NCI-H1436 treated with DMSO at 0.1 percent for 48 hours (cell line): Measurements from ENCODE around the gene TTC33.
"Not testable (repeated sequence)": the region's sequence is repeated elsewhere in the genome, so short reads cannot be mapped to it uniquely, and the experiment has no call there.

Source experiments
- DNase-seq: peaks from one replicate; lab custom pipeline; 2025; lab: John Stamatoyannopoulos, UW

TTC33 gene

DNA sequence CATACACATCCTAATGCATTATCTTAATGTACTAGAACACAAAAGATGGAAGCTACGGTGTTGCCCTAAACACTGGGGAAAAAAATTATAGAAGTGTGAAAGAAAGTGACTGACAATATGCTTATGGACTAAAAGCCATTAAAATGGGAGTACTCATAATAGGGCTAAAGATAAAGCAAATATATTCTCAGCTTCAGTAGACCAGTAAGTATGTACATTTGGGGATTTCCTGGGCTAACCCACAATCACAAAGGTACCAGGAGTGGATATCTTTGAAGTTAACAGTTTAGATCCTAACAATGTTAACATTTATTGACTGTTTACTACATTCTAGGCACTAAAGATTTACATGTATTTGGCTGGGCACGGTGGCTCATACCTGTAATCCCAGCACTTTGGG lies 39.2 kb downstream of the TTC33 start:
- no peak for DNase-seq

DNA sequence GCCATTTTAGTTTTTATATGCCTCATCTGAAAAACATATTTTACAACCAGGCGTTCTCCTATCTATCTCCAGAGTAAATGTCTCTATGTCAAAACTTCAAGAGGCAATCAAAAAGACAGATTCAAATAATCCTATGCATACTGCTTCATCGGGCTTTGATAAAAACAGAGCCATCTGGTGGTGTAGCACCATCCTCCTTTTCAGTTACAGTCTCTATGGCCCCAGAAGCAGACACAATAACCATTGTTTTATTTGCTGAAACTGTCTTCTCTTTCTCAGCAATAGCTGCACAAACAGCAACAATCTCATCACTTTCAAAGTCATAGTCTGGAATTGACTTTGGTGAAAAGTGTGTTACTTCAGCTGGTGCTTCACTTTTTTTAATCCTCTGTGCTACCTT lies 39.8 kb downstream of the TTC33 start:
- no peak for DNase-seq

DNA sequence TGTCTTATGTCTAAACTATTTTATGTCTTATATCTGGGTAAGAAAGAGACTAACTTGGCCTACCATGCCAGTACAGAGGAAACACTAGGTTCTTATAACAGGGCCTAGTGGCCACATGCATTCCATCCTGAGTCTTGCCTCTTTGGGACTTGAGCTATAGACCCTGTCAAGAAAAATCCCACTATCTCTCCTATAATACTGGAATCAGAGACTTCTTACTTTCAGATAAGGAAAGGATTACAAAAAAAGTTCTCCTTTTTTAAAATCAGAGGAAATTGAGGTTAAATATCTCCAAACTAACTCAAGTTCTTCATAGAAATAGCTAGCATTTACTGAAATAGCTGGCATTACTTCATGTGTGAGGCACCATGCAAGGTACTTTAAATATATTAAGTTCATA lies 41.8 kb downstream of the TTC33 start:
- no peak for DNase-seq

DNA sequence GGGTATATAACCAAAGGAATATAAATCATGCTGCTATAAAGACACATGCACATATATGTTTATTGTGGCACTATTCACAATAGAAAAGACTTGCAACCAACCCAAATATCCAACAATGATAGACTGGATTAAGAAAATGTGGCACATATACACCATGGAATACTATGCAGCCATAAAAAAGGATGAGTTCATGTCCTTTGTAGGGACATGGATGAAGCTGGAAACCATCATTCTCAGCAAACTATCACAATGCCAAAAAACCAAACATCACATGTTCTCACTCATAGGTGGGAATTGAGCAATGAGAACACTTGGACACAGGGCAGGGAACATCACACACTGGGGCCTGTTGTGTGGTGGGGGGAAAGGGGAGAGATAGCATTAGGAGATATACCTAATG lies 45.2 kb downstream of the TTC33 start:
- not testable (repeated sequence) for DNase-seq

DNA sequence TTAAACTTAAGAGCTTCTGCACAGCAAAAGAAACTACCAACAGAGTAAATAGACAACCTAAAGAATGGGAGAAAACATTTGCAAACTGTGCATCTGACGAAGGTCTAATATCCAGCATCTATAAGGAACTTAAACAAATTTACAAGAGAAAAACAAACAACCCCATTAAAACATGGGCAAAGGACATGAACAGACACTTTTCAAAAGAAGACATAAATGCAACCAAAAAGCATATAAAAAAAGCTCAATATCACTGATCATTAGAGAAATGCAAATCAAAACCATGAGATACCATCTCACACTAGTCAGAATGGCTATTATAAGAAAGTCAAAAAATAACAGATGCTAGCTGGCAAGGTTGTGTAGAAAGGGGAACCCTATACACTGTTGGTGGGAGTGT lies 50.3 kb downstream of the TTC33 start:
- not testable (repeated sequence) for DNase-seq

DNA sequence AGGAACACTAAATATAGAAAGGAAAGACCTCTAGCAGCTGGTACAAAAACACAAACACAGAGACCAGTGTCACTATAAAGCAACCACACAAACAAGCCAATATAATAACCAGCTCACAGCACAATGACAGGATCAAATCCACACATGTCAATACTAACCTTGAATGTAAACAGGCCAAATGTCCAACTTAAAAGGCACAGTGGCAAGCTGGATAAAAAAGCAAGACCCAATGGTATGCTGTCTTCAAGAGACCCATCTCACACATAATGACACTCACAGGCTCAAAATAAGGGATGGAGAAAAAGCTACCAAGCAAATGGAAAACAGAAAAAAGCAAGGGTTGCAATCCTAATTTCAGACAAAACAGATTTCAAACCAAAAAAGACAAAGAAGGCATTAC lies 53.7 kb downstream of the TTC33 start:
- not testable (repeated sequence) for DNase-seq

DNA sequence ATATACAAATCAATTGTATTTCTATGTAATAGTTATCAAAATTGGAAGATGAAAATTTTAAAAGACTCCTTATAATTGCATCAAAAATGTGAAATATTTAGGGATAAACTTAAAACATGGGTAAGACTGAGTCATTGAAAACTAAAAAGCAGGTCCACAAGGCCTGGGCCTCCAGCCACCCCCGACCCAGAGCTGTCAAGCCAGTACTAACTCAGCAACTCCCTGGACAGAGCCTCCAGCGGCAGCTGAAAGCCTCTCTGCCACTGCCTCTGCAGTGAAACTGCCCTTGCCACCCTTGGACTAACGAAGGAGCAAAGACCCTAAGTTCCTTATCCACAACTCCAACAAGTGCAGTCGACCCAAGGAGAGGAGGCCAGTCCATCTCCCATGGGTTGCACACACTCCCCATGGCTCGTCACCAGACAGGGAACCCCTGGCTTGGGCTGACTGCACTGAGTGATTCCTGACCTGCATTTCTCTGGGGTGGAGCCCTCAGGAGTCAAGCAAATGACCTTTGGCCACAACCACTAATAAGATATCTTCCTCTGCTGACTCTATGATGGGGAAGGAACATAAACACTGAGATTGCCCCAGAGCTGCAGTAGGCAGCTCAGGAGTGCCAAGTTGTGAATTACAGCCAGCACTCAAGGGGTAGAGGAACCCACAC lies 55.5 kb downstream of the TTC33 start:
- no peak for DNase-seq

DNA sequence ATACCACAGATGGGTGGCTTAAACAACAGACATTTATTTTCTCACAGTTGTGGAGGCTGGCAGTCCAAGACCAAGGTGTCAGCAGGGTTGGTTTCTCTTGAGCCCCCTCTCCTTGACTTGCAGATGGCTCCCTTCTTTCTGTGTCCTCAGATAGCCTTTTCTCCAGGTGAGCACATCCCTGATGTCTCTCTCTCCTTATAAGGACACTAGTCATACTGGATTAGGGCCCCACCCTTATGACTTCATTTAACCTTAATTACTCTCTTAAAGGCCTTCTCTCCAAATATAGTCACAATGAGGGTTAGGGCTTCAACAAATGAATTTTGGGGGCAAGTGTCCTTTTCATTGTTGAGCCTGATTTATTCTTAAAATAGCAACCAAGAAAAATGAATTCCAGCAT lies 61.3 kb downstream of the TTC33 start:
- DNase-seq: no peak

DNA sequence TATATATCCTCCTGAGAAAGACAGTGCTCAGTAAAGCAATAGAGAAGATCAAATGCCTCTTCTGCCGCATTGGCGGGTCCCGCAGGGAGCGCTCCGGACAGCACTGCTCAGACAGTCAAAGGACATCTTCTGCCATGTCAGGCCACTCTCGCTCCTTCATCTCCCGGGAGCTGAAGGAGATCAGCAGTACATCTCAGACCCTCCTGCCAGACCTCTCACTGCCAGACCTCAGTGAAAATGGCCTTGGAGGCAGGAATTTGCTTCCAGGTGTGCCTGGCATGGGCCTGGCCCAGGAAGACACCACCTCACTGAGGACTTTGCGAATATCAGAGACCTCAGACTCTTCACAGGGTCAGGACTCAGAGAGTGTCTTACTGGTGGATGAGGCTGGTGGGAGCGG lies 63.9 kb downstream of the TTC33 start:
- no peak for DNase-seq

DNA sequence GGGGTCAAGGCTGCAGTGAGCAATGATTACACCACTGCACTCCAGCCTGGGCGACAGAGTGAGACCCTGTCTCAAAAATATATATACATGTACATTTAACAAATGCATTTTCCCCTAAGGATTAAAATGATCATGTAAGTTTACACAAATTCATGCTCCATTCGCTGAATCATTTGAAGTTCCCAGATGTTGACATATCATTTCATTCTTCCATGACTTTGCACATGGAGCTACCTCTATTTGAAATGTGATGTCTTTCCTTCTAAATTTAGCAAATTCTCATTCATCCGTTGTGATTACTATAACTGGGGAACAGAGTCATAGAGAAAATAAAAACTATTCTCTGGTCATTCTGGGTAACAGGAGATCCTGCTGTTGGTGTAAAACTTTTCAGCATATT lies 65.5 kb downstream of the TTC33 start:
- DNase-seq: no peak

DNA sequence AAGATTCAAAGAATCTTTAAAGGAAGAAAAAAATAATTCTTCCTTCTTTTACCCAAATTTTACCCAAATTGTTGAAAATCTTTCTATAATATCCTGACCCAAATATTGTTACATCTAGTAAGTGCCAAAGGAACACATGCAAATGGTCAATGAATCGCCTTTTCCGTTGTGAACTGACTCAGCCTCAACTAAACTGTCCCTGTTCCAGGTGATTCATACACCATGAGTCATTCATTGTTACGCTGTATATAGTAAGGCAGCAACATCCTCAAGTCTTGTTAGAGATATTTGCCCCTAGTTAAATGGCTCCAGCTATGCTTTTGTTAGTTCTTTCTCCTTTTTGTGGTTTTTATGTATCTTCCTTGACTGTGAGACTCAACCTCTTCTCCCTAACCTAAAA lies 66.3 kb downstream of the TTC33 start:
- DNase-seq: no peak

DNA sequence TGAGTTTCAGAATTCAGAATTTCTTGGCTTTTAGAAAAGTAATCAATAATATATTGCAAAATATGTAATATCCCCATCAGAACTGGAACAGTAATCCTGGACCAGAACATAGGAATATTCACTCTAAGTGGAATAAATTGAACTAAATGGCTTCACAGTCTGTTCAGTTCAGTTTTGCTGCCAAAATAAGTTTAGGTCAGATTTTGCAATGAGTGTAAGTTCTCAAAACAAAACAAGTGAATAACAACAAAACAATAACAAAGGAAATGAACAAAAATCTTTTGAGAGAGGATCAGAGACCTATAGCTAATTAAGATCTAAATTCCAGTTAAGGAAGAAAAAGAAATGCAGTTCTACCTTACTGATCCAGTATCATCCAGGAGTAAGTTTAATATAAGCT lies 66.8 kb downstream of the TTC33 start:
- DNase-seq: no peak

DNA sequence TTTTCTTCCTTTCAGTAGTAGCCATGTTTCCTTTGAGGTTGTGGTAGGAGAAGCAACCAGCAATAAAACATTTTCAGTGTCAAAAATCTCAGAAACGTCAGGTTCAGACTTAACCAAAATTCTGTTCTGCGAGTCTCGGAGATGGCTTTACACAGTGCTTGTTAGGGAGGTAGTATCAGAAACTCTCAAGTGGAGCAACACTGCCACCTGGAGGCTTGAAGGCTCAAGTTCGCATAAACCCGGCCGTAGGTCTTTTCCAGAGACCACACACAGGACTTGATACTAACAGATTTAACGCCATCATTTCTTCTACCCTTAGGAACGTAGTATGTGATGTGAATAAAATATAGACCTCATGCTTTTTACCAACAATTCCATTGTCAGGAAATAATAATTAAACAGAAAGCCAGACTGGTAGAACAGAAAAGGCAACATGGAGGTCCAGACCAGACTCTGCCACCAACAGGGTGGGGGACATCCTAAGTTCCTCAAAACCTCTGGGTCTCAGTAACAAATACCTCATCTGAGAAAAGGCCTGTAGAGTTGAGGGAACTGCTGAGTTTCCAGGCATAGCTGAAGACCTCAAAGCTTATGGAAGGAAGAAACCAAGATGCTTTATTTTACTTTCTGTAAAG lies 67.5 kb downstream of the TTC33 start:
- no peak for DNase-seq

DNA sequence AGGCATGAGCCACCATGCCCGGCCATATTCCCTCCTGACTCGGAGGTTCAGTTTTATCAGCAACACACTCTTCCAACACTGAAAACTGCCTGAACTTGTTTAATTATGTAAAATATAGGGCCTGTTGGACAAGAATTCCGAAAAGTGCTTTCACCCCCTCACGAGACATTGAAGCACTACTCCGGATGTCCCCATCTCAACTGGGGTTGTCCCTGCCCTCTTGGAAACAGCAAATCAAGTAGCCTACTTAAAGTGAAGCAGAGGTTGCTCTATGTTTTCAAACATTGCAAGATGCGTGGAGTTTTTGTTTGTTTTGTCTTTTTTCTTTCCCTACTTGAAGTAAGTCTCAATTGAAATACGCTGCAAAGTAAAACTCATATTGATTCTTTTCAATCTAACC lies 68.4 kb downstream of the TTC33 start:
- DNase-seq: no peak

DNA sequence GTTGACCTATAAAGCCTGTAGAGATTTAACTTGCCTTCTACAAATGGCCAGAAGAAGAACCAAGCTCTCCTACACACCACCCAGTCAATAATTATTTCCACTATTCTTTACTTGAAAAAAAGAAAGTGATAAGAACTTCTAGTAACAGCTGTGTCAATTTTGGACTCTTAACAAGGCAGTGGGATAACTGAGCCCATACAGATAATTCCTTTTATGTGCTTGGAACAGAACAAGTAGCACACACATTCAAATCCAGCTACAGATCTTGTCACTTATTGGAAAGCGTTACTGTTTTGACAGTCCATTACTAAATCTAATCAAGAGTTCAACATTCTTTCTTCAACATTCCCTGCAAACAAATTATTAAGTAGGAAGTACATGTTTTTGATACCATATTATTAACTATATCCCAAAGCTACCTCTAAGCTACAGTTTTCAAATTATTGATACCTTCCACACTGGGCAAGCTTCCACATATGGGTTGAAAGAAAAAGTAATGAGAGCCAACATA lies 69.7 kb downstream of the TTC33 start:
- DNase-seq: no peak

DNA sequence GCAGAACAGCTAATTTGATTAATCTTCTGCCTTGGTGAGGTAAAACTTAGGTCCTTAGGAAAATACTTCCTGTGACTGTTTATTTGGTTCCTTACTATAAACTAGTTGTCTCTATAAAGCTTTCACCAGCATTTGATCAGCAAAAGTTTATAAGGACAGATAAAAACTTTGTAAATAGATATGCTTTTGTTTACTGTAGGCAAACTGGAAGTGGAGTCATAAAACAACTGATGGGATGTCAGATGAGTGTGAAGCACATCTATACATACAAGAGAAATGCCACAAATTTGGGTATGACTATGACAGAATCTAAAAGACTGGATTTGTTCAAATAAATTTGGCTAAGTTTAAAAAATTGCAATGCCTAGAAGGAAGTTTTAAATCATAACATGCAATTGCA lies 70.6 kb downstream of the TTC33 start:
- no peak for DNase-seq

DNA sequence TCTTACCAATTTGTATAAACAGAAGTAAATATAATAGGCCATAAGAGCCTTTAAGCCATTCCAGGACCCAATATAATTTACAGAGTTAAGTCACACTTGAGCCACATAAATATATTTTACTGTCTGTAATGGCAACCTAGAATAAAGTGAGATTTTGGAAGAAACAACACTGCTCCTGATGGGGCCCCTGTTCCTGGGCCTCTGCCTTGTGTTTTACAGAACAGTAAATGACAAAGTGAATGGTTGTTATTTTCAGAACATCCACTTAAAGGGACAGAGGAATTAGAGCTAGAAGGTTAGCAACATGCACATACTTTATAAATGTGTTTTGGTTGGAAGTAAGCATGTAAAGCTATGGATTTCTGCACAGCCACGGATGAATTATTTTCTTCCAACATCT lies 72.5 kb downstream of the TTC33 start:
- no peak for DNase-seq

DNA sequence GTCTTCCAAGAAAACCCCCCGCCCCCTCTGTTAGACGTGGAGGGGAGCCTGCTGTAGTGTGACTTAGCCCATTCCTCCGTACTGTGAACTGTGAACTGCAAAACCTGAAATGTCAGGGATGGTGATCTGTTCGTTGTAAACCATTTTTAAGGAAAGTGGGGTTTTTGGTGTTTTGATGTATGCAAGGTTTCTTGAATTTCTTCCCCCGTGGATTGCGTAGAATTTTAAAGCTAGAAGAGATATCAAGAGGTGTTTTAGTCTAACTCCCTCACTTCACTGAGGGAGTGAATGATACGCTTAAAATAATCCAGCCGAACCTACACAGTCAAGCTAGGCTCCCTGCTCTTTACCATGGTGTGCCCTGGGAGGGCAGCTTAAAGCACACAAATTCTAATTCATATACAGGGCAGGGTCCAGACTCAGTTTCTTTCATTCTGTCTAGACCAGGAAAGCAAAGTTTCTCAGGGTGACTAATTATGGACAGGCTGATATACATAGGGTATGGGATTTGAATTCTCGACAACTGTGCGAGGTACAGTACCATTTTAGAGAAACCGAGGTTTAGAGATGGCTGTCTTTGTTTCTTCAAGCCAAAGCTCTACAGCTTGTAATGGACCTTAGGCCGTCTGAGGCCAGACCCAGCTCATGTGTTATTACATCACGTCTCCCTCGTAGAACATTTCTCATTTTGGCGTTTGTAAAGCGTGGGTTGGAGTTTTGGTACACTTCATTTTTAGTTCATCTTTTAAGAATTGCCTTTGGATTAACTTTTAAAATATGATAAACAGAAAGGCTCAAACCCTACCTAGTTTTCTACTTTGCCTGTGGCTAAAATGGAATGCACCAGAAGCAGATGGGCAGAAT lies 73.4 kb downstream of the TTC33 start:
- no peak for DNase-seq

DNA sequence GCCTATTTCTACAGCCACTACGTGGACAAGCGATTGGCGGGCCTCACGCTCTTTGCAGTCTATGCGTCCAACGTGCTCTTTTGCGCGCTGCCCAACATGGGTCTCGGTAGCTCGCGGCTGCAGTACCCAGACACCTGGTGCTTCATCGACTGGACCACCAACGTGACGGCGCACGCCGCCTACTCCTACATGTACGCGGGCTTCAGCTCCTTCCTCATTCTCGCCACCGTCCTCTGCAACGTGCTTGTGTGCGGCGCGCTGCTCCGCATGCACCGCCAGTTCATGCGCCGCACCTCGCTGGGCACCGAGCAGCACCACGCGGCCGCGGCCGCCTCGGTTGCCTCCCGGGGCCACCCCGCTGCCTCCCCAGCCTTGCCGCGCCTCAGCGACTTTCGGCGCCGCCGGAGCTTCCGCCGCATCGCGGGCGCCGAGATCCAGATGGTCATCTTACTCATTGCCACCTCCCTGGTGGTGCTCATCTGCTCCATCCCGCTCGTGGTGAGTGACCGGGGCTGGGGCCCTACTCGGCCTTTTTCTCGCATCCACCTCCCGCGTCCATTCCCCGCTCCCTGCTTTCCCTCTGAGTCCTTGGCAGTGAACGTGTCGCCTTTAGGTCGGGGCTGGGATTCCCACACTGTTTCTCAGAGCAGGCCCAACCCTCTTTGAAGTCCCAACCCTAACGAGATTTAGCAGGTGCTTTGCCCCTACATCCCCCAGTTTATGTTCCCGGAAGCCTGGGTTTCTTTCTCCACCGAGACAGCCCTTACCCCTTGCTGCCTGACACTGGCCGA lies 74.2 kb downstream of the TTC33 start:
- no peak for DNase-seq

DNA sequence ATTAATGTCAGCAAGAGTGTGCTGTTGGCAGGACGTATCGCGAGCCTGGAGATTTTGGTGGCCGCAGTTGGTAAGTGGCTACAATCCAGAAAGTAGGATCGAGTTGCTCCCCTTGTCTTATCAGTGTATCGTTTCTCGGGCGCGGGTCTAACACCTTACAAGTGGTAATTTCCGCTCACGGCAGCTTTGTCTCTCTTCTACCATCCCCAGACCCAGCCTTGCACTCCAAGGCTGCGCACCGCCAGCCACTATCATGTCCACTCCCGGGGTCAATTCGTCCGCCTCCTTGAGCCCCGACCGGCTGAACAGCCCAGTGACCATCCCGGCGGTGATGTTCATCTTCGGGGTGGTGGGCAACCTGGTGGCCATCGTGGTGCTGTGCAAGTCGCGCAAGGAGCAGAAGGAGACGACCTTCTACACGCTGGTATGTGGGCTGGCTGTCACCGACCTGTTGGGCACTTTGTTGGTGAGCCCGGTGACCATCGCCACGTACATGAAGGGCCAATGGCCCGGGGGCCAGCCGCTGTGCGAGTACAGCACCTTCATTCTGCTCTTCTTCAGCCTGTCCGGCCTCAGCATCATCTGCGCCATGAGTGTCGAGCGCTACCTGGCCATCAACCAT lies 74.9 kb downstream of the TTC33 start:
- DNase-seq: no peak

DNA sequence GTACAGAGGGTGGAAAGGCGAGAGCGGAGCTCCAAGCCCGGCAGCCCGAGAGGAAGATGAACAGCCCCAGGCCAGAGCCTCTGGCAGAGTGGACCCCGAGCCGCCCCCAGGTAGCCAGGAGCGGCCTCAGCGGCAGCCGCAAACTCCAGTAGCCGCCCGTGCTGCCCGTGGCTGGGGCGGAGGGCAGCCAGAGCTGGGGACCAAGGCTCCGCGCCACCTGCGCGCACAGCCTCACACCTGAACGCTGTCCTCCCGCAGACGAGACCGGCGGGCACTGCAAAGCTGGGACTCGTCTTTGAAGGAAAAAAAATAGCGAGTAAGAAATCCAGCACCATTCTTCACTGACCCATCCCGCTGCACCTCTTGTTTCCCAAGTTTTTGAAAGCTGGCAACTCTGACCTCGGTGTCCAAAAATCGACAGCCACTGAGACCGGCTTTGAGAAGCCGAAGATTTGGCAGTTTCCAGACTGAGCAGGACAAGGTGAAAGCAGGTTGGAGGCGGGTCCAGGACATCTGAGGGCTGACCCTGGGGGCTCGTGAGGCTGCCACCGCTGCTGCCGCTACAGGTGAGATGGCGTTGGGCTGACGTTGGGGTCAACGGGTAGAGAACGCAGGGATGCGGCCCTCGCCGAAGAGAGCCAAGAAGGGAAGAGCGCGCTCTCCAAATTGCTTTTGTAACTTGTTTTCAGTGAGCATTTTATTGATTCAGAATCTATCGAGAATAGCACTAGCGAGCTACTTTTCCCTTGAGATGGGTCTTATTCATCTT lies 75.7 kb downstream of the TTC33 start, which contains the start of gene PTGER4:
PTGER4 (plus strand) TSS at position 3 of the 769 bp plus-strand sequence. CDS start 1,079 bp downstream, outside the sequence.
- DNase-seq: no peak
